Left ventricle myocardium inferior (tissue), 1 donor: ENCODE data around the gene TRAF3. TPM values are rescaled to one million over a fixed set of nuclear protein-coding genes. Genes with fewer than 3 reads are reported as not detected.

ENCODE experiments used
- DNase-seq: peaks from one replicate; pipeline ENCODE4 v3.0.0-alpha.2; 2020
- H3K27ac ChIP-seq: fragments of 200-600 bp; replicated peaks from 2 replicates; pipeline ENCODE4 v1.8.0; 2021
- H3K27me3 ChIP-seq: fragments of 200-600 bp; 2 replicates; pipeline ENCODE4 v1.8.0; 2021; ENCODE audit warnings: low read depth
- H3K36me3 ChIP-seq: fragments of 200-600 bp; 2 replicates; pipeline ENCODE4 v1.8.0; 2021
- H3K4me1 ChIP-seq: fragments of 200-600 bp; 2 replicates; pipeline ENCODE4 v1.8.0; 2021
- H3K4me3 ChIP-seq: fragments of 200-600 bp; 2 replicates; pipeline ENCODE4 v1.8.0; 2021; ENCODE audit warnings: mild to moderate bottlenecking, moderate library complexity
- H3K9me3 ChIP-seq: fragments of 200-600 bp; replicated peaks from 2 replicates; pipeline ENCODE4 v1.8.0; 2021
- CTCF ChIP-seq: fragments of 200-600 bp; IDR thresholded peaks from 2 replicates; pipeline ENCODE4 v1.8.0; 2021; ENCODE audit warnings: antibody characterized with exemption, mild to moderate bottlenecking, borderline replicate concordance
- intact Hi-C: fragments of 100-400 bp; cut with micrococcal nuclease; formaldehyde crosslinking; loops from one replicate; pipeline ENCODE4 v1.11.0; 2022
- total RNA-seq: library from RNA; stranded (reverse); fragmentation: NEBNext Ultra II Directional; extraction: Animal tissue kit (Norgen Biotek cat#: 25700); gene quantifications from one replicate; pipeline ENCODE4 v1.2.1, GENCODE V29; 2021
- donor health status: DM: no; HTN: yes; CAD: no; lungs with severe emphysema.

The TRAF3 gene
- total RNA-seq, 1 donor from 2014 or later, result 11.3 TPM

DNA sequence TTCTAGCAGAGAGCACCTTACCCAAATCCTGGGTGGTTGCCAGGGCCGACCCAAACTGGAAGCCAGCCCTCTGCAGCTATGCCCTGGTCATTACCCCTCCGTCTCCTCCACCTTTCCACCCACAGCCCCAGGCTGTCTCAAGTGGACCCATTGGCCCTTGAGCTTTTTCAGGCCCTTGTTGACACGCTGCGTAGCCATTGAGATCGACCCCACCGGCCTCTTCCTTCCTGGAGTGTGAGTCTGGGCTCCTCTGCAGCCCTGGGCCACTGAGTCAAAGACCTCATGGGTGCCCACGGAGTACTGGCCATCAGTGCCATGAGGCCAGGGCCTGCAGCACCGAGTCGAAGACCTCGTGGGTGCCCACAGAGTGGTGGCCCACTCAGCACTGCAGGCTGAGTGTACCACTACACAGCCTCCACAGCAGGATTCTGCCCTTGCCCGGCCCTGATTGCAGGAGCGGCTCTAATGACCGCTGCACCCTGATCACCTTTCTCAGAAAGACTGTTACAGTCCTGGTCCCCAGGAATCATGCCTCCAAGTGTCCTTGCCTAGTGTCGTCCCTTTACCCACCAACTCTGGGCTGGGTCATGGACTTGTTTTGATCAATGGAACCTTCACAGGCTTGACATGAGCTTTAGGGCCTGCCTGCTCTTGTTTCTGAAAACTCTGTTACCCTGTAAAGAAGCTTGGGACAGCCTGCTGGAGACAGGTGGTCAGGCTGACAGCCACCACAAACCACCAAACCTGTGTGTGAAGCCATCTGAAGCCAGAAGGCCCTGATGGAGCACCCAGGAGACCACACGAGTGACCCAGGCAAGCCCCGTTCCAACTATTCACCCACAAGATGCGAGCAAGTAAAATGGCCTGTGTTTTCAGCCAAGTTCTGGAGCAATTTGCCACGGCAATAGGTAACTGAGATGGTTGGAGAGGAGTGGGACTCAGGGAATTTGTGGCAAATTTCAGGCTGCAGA is 39.6 kb upstream of the TRAF3 start:
- peaks cover 7% of the 10 kb centered on the region for H3K36me3 ChIP-seq

GRCh38 chr14:102738373-102739189 is 38.7 kb upstream of the TRAF3 start:
- intact Hi-C loops, result no loop called here

More for the DNA sequence above, 39.6 kb upstream of the TRAF3 start:
- Histone ChIP-seq H3K4me3 (no peak overlapping the region), H3K27ac (no peak overlapping the region), H3K4me1 (no peaks in the 10 kb centered on the region), H3K27me3 (no peaks in the 10 kb centered on the region), H3K9me3 (peaks cover 23% of the 10 kb centered on the region)
- no peak for DNase-seq
- intact Hi-C loops, result no loop called here
- TF ChIP-seq CTCF, result no peak

DNA sequence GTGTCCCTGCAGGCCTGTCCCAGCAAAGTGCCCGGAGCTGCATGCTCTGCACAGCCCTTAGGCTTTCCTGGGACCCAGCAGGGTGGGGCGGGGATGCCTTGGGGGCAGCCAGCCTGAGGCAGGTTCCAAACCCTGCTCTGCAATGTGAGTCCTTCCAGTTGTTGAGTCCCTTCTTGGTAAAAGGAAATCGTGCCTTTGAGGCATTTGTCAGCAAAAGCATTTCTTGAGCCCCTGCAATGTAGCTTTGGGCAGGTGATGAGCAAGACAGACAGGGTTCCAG is 38.1 kb upstream of the TRAF3 start:
- H3K4me3 ChIP-seq, result no peak overlapping the region
- no peaks in the 10 kb centered on the region for H3K4me1 ChIP-seq
- no peak for DNase-seq
- no peak overlapping the region for H3K27ac ChIP-seq
- H3K9me3 ChIP-seq, result peaks cover 26% of the 10 kb centered on the region
- no peak for TF ChIP-seq CTCF
- no peaks in the 10 kb centered on the region for H3K27me3 ChIP-seq
- H3K36me3 ChIP-seq, result peaks cover under 1% of the 10 kb centered on the region
- intact Hi-C loops, result no loop called here

More at GRCh38 chr14:102738373-102739189, 38.7 kb upstream of the TRAF3 start:
- DNase-seq, result no peak
- Histone ChIP-seq H3K27me3 (no peaks in the 10 kb centered on the region), H3K4me3 (no peak overlapping the region), H3K36me3 (peaks cover 6% of the 10 kb centered on the region), H3K27ac (no peak overlapping the region), H3K4me1 (no peaks in the 10 kb centered on the region), H3K9me3 (peaks cover 26% of the 10 kb centered on the region)
- TF ChIP-seq CTCF, result no peak

DNA sequence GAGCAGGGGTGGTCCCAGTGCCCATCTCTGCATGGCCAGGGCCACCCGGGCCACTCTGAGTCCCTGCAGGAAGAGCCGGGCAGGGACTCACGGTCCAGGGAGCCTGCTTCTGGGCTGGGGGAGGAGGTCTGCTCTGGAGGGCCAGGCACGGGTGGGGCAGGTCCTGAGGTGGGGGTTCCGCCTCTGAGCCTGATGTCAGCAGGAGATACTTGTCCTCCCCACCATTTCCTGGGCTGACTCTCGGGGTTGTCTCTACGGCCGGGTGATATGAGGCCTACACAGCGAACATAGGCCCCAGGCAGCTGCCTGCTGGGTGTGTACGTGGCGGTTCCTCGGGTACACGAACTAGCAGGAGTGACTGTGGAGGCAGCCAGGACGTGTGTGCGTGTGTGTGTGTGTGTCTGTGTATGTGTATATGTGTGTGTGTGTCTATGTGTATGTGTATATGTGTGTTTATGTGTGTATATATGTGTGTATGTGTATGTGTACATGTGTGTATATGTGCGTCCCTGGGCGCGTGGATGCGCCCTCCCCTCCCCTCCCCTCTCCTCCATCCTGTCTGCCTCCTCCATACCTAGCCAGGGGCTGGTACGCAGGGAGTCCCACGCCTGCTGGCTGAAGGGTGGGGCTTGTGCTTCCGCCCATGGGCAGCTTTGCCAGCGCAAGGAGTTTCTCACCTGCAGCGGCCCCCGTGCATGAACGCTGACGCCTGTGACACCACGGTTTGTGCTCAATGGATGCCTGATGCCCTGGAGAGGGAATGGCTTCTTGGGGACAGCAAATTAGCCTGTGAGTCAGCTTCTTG is 30.4 kb upstream of the TRAF3 start:
- Histone ChIP-seq H3K4me1 (no peaks in the 10 kb centered on the region), H3K4me3 (no peak overlapping the region), H3K27ac (no peak overlapping the region), H3K36me3 (no peaks in the 10 kb centered on the region), H3K9me3 (peaks cover 9% of the 10 kb centered on the region), H3K27me3 (no peaks in the 10 kb centered on the region)
- no peak for TF ChIP-seq CTCF
- no peak for DNase-seq
- intact Hi-C loops, result no loop called here

DNA sequence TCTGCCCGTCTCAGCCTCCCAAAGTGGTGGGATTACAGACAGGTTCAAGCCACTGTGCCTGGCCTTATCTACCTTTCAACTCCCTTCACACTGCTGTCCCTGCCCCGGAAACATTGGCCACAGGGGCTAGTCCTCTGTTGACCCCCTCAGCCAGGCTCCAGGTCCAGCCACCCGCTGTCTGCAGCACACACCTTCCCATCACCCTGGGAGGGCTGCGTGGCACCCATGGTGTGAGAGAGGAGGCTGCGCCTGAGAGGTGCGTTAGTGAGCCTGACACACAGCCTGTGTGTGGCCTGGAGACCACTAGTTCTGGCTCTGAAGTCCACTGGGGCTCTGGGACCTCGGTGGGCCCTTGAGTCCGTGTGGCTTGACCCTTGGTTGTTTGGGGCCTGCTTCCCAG is 28.4 kb upstream of the TRAF3 start:
- Histone ChIP-seq H3K27me3 (no peaks in the 10 kb centered on the region), H3K4me3 (no peak overlapping the region), H3K9me3 (no peaks in the 10 kb centered on the region), H3K36me3 (no peaks in the 10 kb centered on the region), H3K4me1 (no peaks in the 10 kb centered on the region), H3K27ac (no peak overlapping the region)
- no peak for DNase-seq
- no peak for TF ChIP-seq CTCF
- intact Hi-C loops, result no loop called here
